AG10803 (cell line): ENCODE results near the gene MSTO1.
"Not testable (repeated sequence)": the region's sequence is repeated elsewhere in the genome, so short reads cannot be mapped to it uniquely, and the experiment has no call there.

Experiments used
- DNase-seq: peaks from one replicate; pipeline ENCODE4 v3.0.0; 2010; ENCODE audit warnings: low read depth
- H3K4me3 ChIP-seq: 2 replicates; pipeline ENCODE4 v1.5.1; 2011; ENCODE audit warnings: mild to moderate bottlenecking, low read length, control low read depth
- CTCF ChIP-seq: conservative IDR thresholded peaks from 2 replicates; pipeline ENCODE4 v1.5.1; 2011; ENCODE audit warnings: mild to moderate bottlenecking, low read length, control low read depth, inconsistent platforms

The MSTO1 gene

GRCh38 chr1:155609515-155610256 lies at the start of gene MSTO1:
MSTO1 (plus strand) TSS chr1:155610218; CDS start chr1:155610249, 31 bp downstream.
- peak within 1 kb of the TSS; percentile 74 for H3K4me3 ChIP-seq
- peak; percentile 97 for DNase-seq
- no peak for TF ChIP-seq CTCF

- H3K4me3 ChIP-seq = peak overlapping the region; percentile 94
- DNase-seq = peak; percentile 46
Measured at GRCh38 chr1:155561779-155562580, 48.0 kb upstream of the MSTO1 start.

DNA sequence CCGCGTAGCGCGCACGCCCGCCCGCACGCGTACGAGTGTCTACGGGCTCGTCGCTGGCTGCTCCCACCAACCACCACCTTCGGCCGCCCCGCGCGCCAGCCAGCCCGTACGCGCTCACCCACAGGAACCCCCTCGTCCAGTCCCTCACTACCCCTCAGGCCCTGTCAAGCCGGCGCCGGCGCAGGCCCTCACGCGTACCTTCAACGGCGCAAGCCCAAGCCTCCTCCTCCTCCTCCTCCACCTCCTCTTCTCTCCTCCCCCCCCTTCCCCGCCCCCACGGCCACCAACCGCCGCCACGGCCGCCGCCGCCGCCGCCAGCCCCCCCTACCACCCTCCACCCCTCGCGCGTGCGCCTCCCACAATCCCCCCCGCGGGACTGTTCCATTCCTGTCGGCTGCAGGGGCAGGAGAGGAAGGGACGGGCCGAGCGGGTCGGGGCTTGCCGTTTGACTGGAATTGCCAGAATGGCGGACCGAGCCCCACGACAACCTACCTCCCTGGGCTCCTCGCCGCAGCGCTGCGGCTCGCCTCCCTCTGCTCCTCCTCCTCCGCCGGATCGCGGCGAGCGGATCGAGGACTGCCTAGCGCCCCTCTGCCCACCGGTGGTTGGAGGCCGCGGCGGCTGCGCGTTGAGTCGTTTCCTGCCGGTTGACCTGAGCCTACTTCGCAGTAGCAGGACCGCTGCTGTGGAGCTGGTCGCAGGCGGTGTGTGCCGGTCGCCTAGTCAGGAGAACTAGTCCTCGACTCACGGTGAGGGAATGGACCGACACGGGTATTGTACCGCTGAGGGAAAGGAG lies 47.2 kb upstream of the MSTO1 start, which contains the start of gene ASH1L:
Gene ASH1L (minus strand): TSS at position 223 of the 796 bp plus-strand sequence. CDS start 41,284 bp downstream, outside the sequence.
- TF ChIP-seq CTCF = no peak
- H3K4me3 ChIP-seq = peak within 1 kb of the TSS; percentile 94
- DNase-seq = peak; percentile 93

- not testable (repeated sequence) for DNase-seq
- peak overlapping the region; percentile 94 for H3K4me3 ChIP-seq
Measured at GRCh38 chr1:155563377-155564022, 46.5 kb upstream of the MSTO1 start.

GRCh38 chr1:155569988-155570592 lies 39.9 kb upstream of the MSTO1 start:
- TF ChIP-seq CTCF = no peak
- peak; percentile 4 for DNase-seq

DNA sequence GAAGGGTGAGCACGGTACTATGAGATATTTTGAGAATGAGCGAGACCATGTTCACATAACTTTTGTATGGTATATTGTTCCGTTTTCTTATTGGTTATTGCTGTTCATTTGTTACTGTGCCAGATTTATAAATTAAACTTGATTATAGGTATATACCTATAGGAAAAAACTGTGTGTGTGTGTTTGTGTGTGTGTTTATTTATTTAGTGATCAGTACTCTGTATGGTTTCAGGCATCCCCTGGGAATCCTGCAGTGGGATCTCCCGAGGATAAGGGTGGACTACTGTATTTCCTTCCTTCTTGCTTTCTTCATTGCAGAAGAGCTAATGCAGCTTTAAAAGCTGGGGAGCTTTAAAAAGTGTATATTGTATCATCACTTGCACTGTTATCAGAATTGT lies 39.4 kb upstream of the MSTO1 start:
- TF ChIP-seq CTCF = no peak
- no peak for DNase-seq
- H3K4me3 ChIP-seq = no peak overlapping the region

More at GRCh38 chr1:155569988-155570592, 39.9 kb upstream of the MSTO1 start:
- H3K4me3 ChIP-seq = no peak overlapping the region

DNA sequence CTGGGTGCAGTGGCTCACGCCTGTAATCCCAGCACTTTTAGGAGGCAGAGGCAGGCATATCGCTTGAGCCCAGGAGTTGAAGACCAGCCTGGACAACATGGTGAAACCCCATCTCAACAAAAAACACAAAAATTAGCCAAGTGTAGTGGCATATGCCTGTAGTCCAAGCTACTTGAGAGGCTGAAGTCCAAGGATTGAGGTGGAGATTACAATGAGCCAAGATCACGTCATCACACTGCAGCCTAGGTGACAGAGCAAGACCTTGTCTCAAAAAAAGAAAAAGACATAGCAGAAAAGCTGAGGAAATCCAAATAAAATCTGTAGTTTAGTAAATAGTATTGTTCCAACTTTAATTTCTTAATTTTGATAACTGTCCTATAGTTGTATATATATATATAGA lies 35.9 kb upstream of the MSTO1 start:
- no peak for TF ChIP-seq CTCF
- DNase-seq = no peak
- no peak overlapping the region for H3K4me3 ChIP-seq

DNA sequence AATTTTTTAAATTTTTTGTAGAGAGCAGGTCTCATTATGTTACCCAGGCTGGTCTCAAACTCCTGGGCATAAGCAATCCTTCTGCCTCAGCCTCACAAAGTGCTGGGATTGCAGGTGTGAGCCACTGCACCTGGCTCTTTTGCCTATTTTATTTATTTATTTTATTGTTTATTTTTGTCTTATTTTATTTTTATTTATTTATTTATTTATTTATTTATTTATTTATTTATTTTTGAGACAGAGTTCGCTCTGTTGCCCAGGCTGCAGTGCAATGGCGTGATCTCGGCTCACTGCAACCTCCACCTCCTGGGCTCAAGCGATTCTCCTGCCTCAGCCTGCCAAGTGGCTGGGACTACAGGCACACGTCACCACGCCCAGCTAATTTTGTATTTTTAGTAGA lies 34.4 kb upstream of the MSTO1 start:
- DNase-seq, H3K4me3 ChIP-seq: not testable (repeated sequence)

DNA sequence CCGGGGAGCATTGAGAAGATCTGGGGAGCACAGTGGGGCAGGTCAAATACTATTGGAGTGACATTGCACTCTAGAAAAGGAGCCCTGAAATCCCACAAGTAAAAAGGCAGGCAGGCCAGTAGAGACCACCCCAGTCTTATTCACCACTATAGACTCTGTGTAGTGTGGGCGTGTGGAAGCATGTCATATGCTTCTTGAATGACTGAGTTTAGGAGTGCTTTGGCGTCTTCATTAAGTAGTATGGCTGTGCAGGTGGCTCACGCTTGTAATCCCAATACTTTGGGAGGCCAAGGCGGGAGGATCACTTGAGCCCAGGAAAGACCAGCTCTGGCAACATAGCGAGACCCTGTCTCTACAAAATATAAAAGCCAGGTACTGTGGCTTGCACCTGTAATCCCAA lies 26.2 kb upstream of the MSTO1 start:
- not testable (repeated sequence) for DNase-seq, H3K4me3 ChIP-seq

GRCh38 chr1:155589282-155589681 lies 20.7 kb upstream of the MSTO1 start:
- DNase-seq = peak; percentile 2
- H3K4me3 ChIP-seq = not testable (repeated sequence)

DNA sequence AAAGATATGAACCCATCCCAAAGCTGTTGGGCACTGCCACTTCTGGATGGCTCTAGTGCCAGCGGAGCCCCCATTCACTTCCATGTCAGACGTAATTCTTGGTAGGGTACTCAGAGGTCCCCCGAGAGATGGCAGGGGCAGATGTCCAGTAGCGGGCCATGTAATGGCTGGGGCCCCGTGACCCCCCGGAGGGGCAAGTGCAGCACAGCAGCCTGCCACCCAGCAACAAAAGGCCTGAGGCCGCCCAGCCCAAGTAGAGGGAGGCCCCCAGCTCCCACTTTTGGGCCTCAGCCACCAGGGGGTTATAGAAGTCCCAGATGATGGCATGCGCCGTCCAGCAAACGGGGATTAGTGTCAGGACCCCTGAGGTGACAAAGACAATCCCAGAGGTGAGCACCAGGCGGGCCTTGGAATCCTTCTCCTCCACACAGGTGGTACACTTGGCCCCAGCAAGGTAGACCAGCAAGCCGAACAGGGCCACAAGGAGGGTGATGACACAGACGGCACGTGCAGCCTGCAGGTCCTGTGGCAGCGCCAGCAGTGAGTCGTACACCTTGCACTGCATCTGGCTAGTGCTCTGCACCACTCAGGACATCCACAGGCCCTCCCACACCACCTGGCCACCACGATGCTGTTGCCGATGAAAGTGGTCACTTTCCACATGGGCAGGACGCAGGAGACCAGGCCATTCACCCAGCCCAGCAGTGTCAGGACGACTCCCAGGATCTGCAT lies 19.3 kb upstream of the MSTO1 start:
- H3K4me3 ChIP-seq, DNase-seq: not testable (repeated sequence)
